Hypothalamus (tissue), 51 donors: ENCODE measurements around the gene MRM2.
"Not testable (repeated sequence)": the region's sequence is repeated elsewhere in the genome, so short reads cannot be mapped to it uniquely, and the experiment has no call there.

Experiments used
- DNase-seq, 51 donors: peaks; one replicate each; lab custom pipeline; 2025; lab: John Stamatoyannopoulos, UW

MRM2 gene

GRCh38 chr7:2269089-2269990 lies 27.3 kb upstream of the MRM2 start:
- DNase-seq, result not testable (repeated sequence)

- DNase-seq, result no peak
Measured at GRCh38 chr7:2266911-2267310, 24.9 kb upstream of the MRM2 start.

GRCh38 chr7:2264158-2264557 lies 22.2 kb upstream of the MRM2 start:
- DNase-seq, result no peak

GRCh38 chr7:2263176-2263575 lies 21.2 kb upstream of the MRM2 start:
- no peak for DNase-seq

GRCh38 chr7:2261611-2262010 lies 19.6 kb upstream of the MRM2 start:
- DNase-seq, result peak in 4 of 51 donors; percentile 6 to 27 (median 11)

- no peak for DNase-seq
Measured at GRCh38 chr7:2260820-2261219, 18.8 kb upstream of the MRM2 start.

- no peak for DNase-seq
Measured at GRCh38 chr7:2259480-2259879, 17.5 kb upstream of the MRM2 start.

GRCh38 chr7:2258661-2259365 lies 16.8 kb upstream of the MRM2 start:
- DNase-seq, result no peak

GRCh38 chr7:2257651-2258050 lies 15.6 kb upstream of the MRM2 start:
- DNase-seq, result no peak

- no peak for DNase-seq
Measured at GRCh38 chr7:2257046-2257551, 15.1 kb upstream of the MRM2 start.

- no peak for DNase-seq
Measured at GRCh38 chr7:2256306-2257045, 14.5 kb upstream of the MRM2 start.

- DNase-seq, result no peak
Measured at GRCh38 chr7:2255145-2256139, 13.4 kb upstream of the MRM2 start.

- DNase-seq, result no peak
Measured at GRCh38 chr7:2254429-2255144, 12.6 kb upstream of the MRM2 start.

- DNase-seq, result no peak
Measured at GRCh38 chr7:2253525-2254244, 11.7 kb upstream of the MRM2 start.

GRCh38 chr7:2253021-2253420 lies 11.0 kb upstream of the MRM2 start:
- DNase-seq, result no peak

- peak in 2 of 51 donors; percentile 19 to 43 for DNase-seq
Measured at GRCh38 chr7:2251841-2252771, 10.1 kb upstream of the MRM2 start.

GRCh38 chr7:2251381-2251780 lies 9.4 kb upstream of the MRM2 start:
- DNase-seq, result no peak
